Neuronal stem cell (in vitro differentiated cells): ENCODE results near the gene PLA2G4E.

Source experiments
- DNase-seq: peaks from one replicate; pipeline ENCODE4 v3.0.0-alpha.2; 2013; ENCODE audit warnings: low spot score
- H2AFZ ChIP-seq: one replicate; pipeline ENCODE4 v1.6.1; 2013; ENCODE audit warnings: mild to moderate bottlenecking, low read length, inconsistent platforms
- H2AK5ac ChIP-seq: 2 replicates; pipeline ENCODE4 v1.6.1; 2013; ENCODE audit warnings: low read depth, mild to moderate bottlenecking, inconsistent platforms, low read length, moderate library complexity, mixed read lengths
- H2BK120ac ChIP-seq: 2 replicates; pipeline ENCODE4 v1.6.1; 2013; ENCODE audit warnings: low read depth, mild to moderate bottlenecking, inconsistent platforms, low read length, moderate library complexity, mixed read lengths
- H2BK12ac ChIP-seq: one replicate; pipeline ENCODE4 v1.6.1; 2013; ENCODE audit warnings: low read length, inconsistent platforms
- H2BK15ac ChIP-seq: 2 replicates; pipeline ENCODE4 v1.6.1; 2013; ENCODE audit warnings: mild to moderate bottlenecking, low read length, inconsistent platforms, mixed read lengths
- H2BK5ac ChIP-seq: one replicate; pipeline ENCODE4 v1.6.1; 2013; ENCODE audit warnings: inconsistent platforms, mild to moderate bottlenecking, low read length, moderate library complexity
- H3K14ac ChIP-seq: one replicate; pipeline ENCODE4 v1.6.1; 2013; ENCODE audit warnings: low read length, inconsistent platforms
- H3K18ac ChIP-seq: 2 replicates; pipeline ENCODE4 v1.6.1; 2013; ENCODE audit warnings: low read length, inconsistent platforms
- H3K23ac ChIP-seq: 2 replicates; pipeline ENCODE4 v1.6.1; 2013; ENCODE audit warnings: low read depth, mild to moderate bottlenecking, mixed read lengths, low read length, inconsistent platforms; ENCODE audit not compliant: poor library complexity
- H3K27ac ChIP-seq: replicated peaks from 3 replicates; pipeline ENCODE4 v1.5.1; 2013; ENCODE audit warnings: low read length, inconsistent platforms
- H3K27me3 ChIP-seq, 3 experiments: 2 replicates each; pipeline ENCODE4 v1.6.1; 2013; ENCODE audit warnings: low read length in 3 of 3, mild to moderate bottlenecking in 2 of 3, inconsistent platforms in 1 of 3, low read depth in 1 of 3, mixed read lengths in 1 of 3, moderate library complexity in 1 of 3; ENCODE audit not compliant: control insufficient read depth in 3 of 3, insufficient read depth in 3 of 3
- H3K36me3 ChIP-seq, 2 donors: replicated peaks in 1 of 2; 2 replicates each; pipeline ENCODE4 v1.6.1; 2013; ENCODE audit warnings: low read length in 2 of 2; ENCODE audit not compliant: control insufficient read depth in 2 of 2, insufficient read depth in 2 of 2
- H3K4ac ChIP-seq: 2 replicates; pipeline ENCODE4 v1.6.1; 2013; ENCODE audit warnings: inconsistent platforms, mild to moderate bottlenecking, low read length, moderate library complexity
- H3K4me1 ChIP-seq, 2 donors: 1 replicate in 1 of 2; 2 replicates in 1 of 2; pipeline ENCODE4 v1.6.1; 2013; ENCODE audit warnings: low read length in 2 of 2, low read depth in 1 of 2; ENCODE audit not compliant: control insufficient read depth in 2 of 2, insufficient read depth in 1 of 2
- H3K4me2 ChIP-seq: one replicate; pipeline ENCODE4 v1.6.1; 2013; ENCODE audit warnings: mild to moderate bottlenecking, low read length, inconsistent platforms; ENCODE audit not compliant: insufficient read depth, poor library complexity, severe bottlenecking
- H3K4me3 ChIP-seq, 2 donors: 2 replicates each; pipeline ENCODE4 v1.5.1; 2013; ENCODE audit warnings: low read length in 2 of 2, mild to moderate bottlenecking in 2 of 2, inconsistent platforms in 1 of 2, moderate library complexity in 1 of 2
- H3K79me1 ChIP-seq: one replicate; pipeline ENCODE4 v1.6.1; 2013; ENCODE audit warnings: low read depth, mild to moderate bottlenecking, inconsistent platforms, low read length, moderate library complexity
- H3K9ac ChIP-seq: one replicate; pipeline ENCODE4 v1.6.1; 2013; ENCODE audit warnings: mild to moderate bottlenecking, low read depth, low read length, inconsistent platforms; ENCODE audit not compliant: poor library complexity
- H3K9me3 ChIP-seq, 2 donors: replicated peaks in 1 of 2; 2 replicates each; pipeline versions ENCODE3 to v1.6.1; 2013; ENCODE audit warnings: low read length in 2 of 2, mild to moderate bottlenecking in 2 of 2, inconsistent platforms in 1 of 2, low read depth in 1 of 2, mixed read lengths in 1 of 2, moderate library complexity in 1 of 2; ENCODE audit not compliant: control insufficient read depth in 2 of 2, insufficient read depth in 1 of 2
- H4K8ac ChIP-seq: one replicate; pipeline ENCODE4 v1.6.1; 2013; ENCODE audit warnings: low read depth, mild to moderate bottlenecking, inconsistent platforms, low read length, moderate library complexity
- H4K91ac ChIP-seq: one replicate; pipeline ENCODE4 v1.6.1; 2013; ENCODE audit warnings: low read length, low read depth, mild to moderate bottlenecking, inconsistent platforms; ENCODE audit not compliant: poor library complexity
- WGBS, 2 donors: extraction: QIAGEN DNeasy Blood & Tissue Kit; methylation state at CpG; one replicate each; pipeline ENCODE4 v1.1.7; 2013; ENCODE audit warnings: missing lambda C conversion rate in 2 of 2, mixed read lengths in 1 of 2; ENCODE audit not compliant: insufficient read length in 2 of 2, insufficient replicate concordance in 1 of 2; ENCODE audit errors: extremely low coverage in 2 of 2; 5-methylcytosine and 5-hydroxymethylcytosine counted together

PLA2G4E gene

DNA sequence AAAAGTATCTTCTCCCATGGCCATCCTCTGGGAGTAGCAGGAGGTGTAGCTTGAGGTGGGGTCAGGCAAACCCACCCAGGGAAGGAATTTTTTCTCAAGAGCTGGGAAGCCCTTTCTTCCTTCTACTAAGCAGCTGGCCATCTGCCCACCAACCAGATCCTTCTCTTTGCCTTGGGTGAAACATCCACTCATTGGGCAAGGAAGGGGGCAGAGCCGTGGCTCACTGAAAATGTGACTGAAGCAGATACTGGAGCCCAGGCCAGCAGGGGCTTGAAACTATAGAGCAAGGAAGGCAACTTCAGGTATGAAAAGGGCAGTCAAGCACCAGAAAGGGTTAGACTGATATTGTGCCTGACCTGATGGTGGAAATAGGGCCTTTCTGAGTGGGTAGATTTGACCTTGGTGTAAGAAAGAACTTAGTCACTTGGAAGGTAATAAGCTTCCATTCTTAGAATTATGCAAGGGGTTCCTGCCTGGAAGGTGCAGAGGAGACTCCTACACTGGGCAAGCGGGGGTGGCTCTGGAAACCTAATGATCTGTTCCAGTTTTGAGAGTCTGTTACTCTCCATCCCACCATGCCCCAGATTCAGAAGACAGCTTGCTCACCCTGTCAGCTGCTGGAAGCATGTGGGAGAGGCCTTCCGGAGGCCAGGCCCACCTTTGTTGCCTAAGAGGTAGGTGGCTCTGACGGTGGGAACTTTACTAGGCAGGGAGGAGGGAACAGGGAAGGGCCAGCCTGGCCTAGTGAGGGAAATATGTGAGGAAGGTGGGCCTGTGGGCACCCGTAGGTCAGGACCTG, 22.0 kb upstream of the PLA2G4E start:
- H3K4me3 ChIP-seq: no peak overlapping the region
- no peaks in the 10 kb centered on the region for H3K36me3 ChIP-seq
- H3K27me3 ChIP-seq: peaks cover 0 to 24% (median 0%) of the 10 kb centered on the region in 3 experiments
- no peaks in the 10 kb centered on the region for H3K79me1 ChIP-seq
- H2AK5ac ChIP-seq: peak overlapping the region; percentile 63
- WGBS, 2 donors: no CpG with 5 or more reads among the region's 5 CpGs
- no peak overlapping the region for H3K27ac ChIP-seq
- H3K4me1 ChIP-seq: peaks cover 3 to 5% of the 10 kb centered on the region in 2 donors
- H3K23ac ChIP-seq: no peak overlapping the region
- H3K4me2 ChIP-seq: no peak overlapping the region
- H3K14ac ChIP-seq: no peak overlapping the region
- H4K91ac ChIP-seq: no peak overlapping the region
- H2BK120ac ChIP-seq: no peak overlapping the region
- peak overlapping the region; percentile 60 for H3K9ac ChIP-seq
- no peak for DNase-seq
- peak overlapping the region; percentile 92 for H2BK15ac ChIP-seq
- no peak overlapping the region for H2AFZ ChIP-seq
- peak overlapping the region; percentile 37 for H3K4ac ChIP-seq
- no peak overlapping the region for H2BK5ac ChIP-seq
- no peak overlapping the region for H3K18ac ChIP-seq
- peaks cover 0 to 2% of the 10 kb centered on the region in 2 donors for H3K9me3 ChIP-seq
- H4K8ac ChIP-seq: peak overlapping the region; percentile 72
- no peak overlapping the region for H2BK12ac ChIP-seq

DNA sequence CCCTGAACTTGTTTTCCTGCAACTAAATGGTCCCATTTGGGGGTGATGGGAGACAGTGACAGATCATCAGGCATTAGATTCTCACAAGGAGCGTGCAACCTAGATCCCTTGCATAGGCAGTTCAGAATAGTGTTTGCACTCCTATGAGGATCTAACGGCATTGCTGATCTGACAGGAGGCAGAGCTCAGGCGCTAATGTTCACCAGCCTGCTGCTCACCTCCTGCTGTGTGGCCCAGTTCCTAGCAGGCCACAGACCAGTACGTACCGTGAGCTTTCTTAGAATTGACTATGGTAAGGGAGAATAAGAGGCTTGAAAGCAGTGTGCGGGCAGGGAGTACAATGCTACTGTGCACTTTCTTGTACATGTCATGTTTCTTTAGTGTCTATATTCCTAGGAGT, 17.6 kb upstream of the PLA2G4E start:
- H3K27me3 ChIP-seq: peaks cover 0 to 12% (median 0%) of the 10 kb centered on the region in 3 experiments
- no peak overlapping the region for H2BK15ac ChIP-seq
- H3K4ac ChIP-seq: no peak overlapping the region
- no CpG with 5 or more reads among the region's 6 CpGs for WGBS, 2 donors
- no peak overlapping the region for H3K9ac ChIP-seq
- H4K8ac ChIP-seq: no peak overlapping the region
- H3K79me1 ChIP-seq: peaks cover 1% of the 10 kb centered on the region
- no peak overlapping the region for H2BK12ac ChIP-seq
- peak overlapping the region; percentile 38 for H4K91ac ChIP-seq
- no peak overlapping the region for H2AFZ ChIP-seq
- peaks cover 3 to 5% of the 10 kb centered on the region in 2 donors for H3K4me1 ChIP-seq
- H3K4me2 ChIP-seq: no peak overlapping the region
- no peaks in the 10 kb centered on the region for H3K36me3 ChIP-seq
- no peak overlapping the region for H3K27ac ChIP-seq
- no peak overlapping the region for H2BK5ac ChIP-seq
- H3K18ac ChIP-seq: no peak overlapping the region
- no peak for DNase-seq
- no peak overlapping the region for H2BK120ac ChIP-seq
- H2AK5ac ChIP-seq: no peak overlapping the region
- peaks cover 0 to 2% of the 10 kb centered on the region in 2 donors for H3K9me3 ChIP-seq
- H3K4me3 ChIP-seq: no peak overlapping the region
- no peak overlapping the region for H3K23ac ChIP-seq
- H3K14ac ChIP-seq: no peak overlapping the region

DNA sequence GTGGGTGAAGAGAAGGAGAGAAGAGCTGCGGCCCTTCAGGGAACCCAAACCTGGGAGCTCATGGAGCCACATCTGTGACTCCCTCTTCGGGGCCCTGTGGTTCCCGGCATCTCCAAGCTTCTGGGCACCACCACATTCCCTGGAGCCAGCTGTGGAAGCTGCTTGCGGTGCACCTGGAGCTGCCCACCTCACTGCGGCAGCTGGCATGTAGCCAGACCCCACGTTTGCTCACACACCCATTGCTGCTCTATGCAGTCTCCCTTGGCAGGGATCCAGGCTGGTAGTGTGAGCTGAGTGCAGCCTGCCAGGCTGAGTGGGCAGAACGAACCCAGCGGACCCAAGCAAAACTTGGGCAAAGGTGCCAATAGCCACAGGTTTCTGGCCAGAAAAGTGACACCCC, 16.8 kb upstream of the PLA2G4E start:
- Histone ChIP-seq H3K23ac (no peak overlapping the region), H2BK15ac (no peak overlapping the region), H4K8ac (no peak overlapping the region), H3K36me3 (no peaks in the 10 kb centered on the region), H3K4me1 (peaks cover 3 to 5% of the 10 kb centered on the region in 2 donors), H2BK12ac (no peak overlapping the region), H3K79me1 (peaks cover 1% of the 10 kb centered on the region), H2BK120ac (no peak overlapping the region), H3K27ac (no peak overlapping the region), H2BK5ac (no peak overlapping the region), H3K4ac (no peak overlapping the region), H3K9me3 (no peaks in the 10 kb centered on the region), H3K9ac (no peak overlapping the region), H2AK5ac (no peak overlapping the region), H4K91ac (no peak overlapping the region), H3K4me3 (no peak overlapping the region), H3K27me3 (peaks cover 0 to 12% (median 0%) of the 10 kb centered on the region in 3 experiments), H3K14ac (peak overlapping the region; percentile 9), H3K18ac (no peak overlapping the region), H3K4me2 (no peak overlapping the region), H2AFZ (no peak overlapping the region)
- WGBS, 2 donors: no CpG with 5 or more reads among the region's 8 CpGs
- no peak for DNase-seq

DNA sequence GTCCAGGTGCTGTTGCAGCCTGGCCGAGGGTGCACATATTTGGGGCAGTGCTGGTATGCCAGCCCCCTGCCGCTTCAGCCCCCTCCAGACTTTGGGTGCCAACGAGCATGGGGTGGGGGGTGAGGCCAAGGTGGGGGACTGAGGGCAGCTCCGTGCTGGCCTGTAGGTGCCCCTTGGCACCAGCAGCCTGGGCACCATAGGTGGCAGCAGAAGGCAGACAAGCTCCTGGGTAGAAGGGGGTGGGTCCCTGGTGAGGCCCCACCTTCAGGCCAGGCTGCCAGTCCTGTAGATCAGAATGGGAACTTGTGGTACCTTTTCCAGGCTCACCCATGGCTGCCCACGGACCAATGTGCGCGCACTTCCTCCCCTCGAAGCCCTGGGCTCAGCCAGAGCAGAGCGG, 16.1 kb upstream of the PLA2G4E start:
- Histone ChIP-seq H3K4me1 (peaks cover 3 to 5% of the 10 kb centered on the region in 2 donors), H2BK15ac (peak overlapping the region; percentile 72), H3K23ac (peak overlapping the region; percentile 25), H3K27ac (no peak overlapping the region), H3K79me1 (peaks cover 1% of the 10 kb centered on the region), H4K8ac (no peak overlapping the region), H2AK5ac (peak overlapping the region; percentile 43), H2AFZ (no peak overlapping the region), H2BK12ac (no peak overlapping the region), H3K4me3 (no peak overlapping the region), H3K14ac (peak overlapping the region; percentile 86), H3K4ac (peak overlapping the region; percentile 30), H3K4me2 (no peak overlapping the region), H3K18ac (peak overlapping the region; percentile 73), H2BK120ac (peak overlapping the region; percentile 50), H3K27me3 (peaks cover 0 to 12% (median 0%) of the 10 kb centered on the region in 3 experiments), H3K36me3 (no peaks in the 10 kb centered on the region), H3K9me3 (no peaks in the 10 kb centered on the region), H3K9ac (no peak overlapping the region), H4K91ac (no peak overlapping the region), H2BK5ac (no peak overlapping the region)
- no peak for DNase-seq
- WGBS, 2 donors: no CpG with 5 or more reads among the region's 9 CpGs
